K562 (cell line): ENCODE results near the gene EML2. TPM values are rescaled to one million over a fixed set of nuclear protein-coding genes. Genes with fewer than 3 reads are reported as not detected.

ENCODE experiments used
- ARID1B ChIP-seq: fragments of 450-650 bp; IDR thresholded peaks from 2 replicates; pipeline ENCODE4 v1.6.1; 2016; ENCODE audit warnings: antibody characterized with exemption, mild to moderate bottlenecking, inconsistent platforms
- CREBBP ChIP-seq: IDR thresholded peaks from one replicate; pipeline ENCODE4 v1.6.1; 2012; ENCODE audit warnings: low read depth, mild to moderate bottlenecking, control low read depth, inconsistent platforms, low read length
- EP400 ChIP-seq: fragments of 450-650 bp; IDR thresholded peaks from 2 replicates; pipeline ENCODE4 v1.6.1; 2017; ENCODE audit warnings: antibody characterized with exemption, mild to moderate bottlenecking, moderate library complexity
- GABPA ChIP-seq: fragments of 200-800 bp; sonication (Bioruptor generic); conservative IDR thresholded peaks from 2 replicates; pipeline ENCODE4 v1.6.1; 2016; ENCODE audit warnings: low read depth, missing genetic modification characterization, missing compliant biosample characterization
- MEF2D ChIP-seq: conservative IDR thresholded peaks from 2 replicates; pipeline ENCODE4 v1.6.1; 2016; ENCODE audit warnings: low read depth, missing genetic modification characterization, missing compliant biosample characterization
- NFE2 ChIP-seq: IDR thresholded peaks from 2 replicates; pipeline ENCODE4 v1.6.1; 2014; ENCODE audit warnings: antibody characterized with exemption, low read depth
- POLR2B ChIP-seq: fragments of 450-650 bp; IDR thresholded peaks from 2 replicates; pipeline ENCODE4 v1.6.1; 2018; ENCODE audit warnings: low read depth; ENCODE audit not compliant: partially characterized antibody
- RBM39 ChIP-seq: fragments of 200-400 bp; formaldehyde crosslinking; optimal IDR thresholded peaks from 2 replicates; pipeline ENCODE3; 2018; ENCODE audit warnings: low read depth, low read length
- RFX5 ChIP-seq: IDR thresholded peaks from 2 replicates; pipeline ENCODE4 v1.6.1; 2011; ENCODE audit warnings: low read depth, mild to moderate bottlenecking, improper control_type of control experiment, low read length
- TFAM ChIP-seq: fragments of 250-450 bp; sonication (Bioruptor Pico); conservative IDR thresholded peaks from 2 replicates; pipeline ENCODE4 v1.5.0; 2021; ENCODE audit warnings: mild to moderate bottlenecking, moderate library complexity
- ZBTB7A ChIP-seq: IDR thresholded peaks from 2 replicates; pipeline ENCODE4 v1.6.1; 2011; ENCODE audit warnings: low read depth, mild to moderate bottlenecking, low read length, moderate library complexity, borderline replicate concordance; ENCODE audit not compliant: control insufficient read depth
- ZNF512 ChIP-seq: IDR thresholded peaks from 2 replicates; pipeline ENCODE4 v1.6.1; 2016; ENCODE audit warnings: missing genetic modification characterization, missing compliant biosample characterization
- ZNF57 ChIP-seq: fragments of 450-650 bp; formaldehyde crosslinking; IDR thresholded peaks from 2 replicates; pipeline ENCODE4 v1.4.0; 2020; ENCODE audit warnings: mild to moderate bottlenecking, moderate library complexity
- polyA plus RNA-seq, 8 experiments: library from polyadenylated mRNA; depleted of rRNA in 4 of 8; stranded (reverse) in 5 of 8; unstranded in 3 of 8; fragments of >200 nt; fragmentation: Nextera tagmentation in 2 of 8; fragmentation: Illumina TruSeq in 1 of 8; extraction: Ambion mirVana in 2 of 8; extraction: Trizol in 1 of 8; gene quantifications; 2 replicates each; pipeline versions ENCODE4 v1.2.1 to v1.2.3, GENCODE V29; 2011 to 2014; ENCODE audit warnings: inconsistent platforms in 1 of 8, missing spikeins in 1 of 8
- total RNA-seq, 7 experiments: library from RNA; depleted of rRNA in 6 of 7; stranded (reverse); fragments of >200 nt in 6 of 7; fragmentation: Illumina TruSeq in 2 of 7; extraction: Trizol in 2 of 7; gene quantifications; 2 replicates each; pipeline versions ENCODE4 v1.2.1 to v1.2.3, GENCODE V29; 2011 to 2021; ENCODE audit warnings: low replicate concordance in 1 of 7
- TF ChIP-seq, protein P1 (sequence below): fragments of 450-650 bp; IDR thresholded peaks from 2 replicates; pipeline ENCODE4 v1.6.1; 2016
- TF ChIP-seq, protein P2 (sequence below): fragments of 200-800 bp; sonication (Bioruptor generic); IDR thresholded peaks from 2 replicates; pipeline ENCODE4 v1.6.1; 2016; ENCODE audit warnings: missing genetic modification characterization, missing compliant biosample characterization

EML2 gene
- total and polyA plus RNA-seq, 9 of the 15 experiments (the other 6 are each of a cell fraction or from before 2014, with no cell fraction given): 2.6 to 69.6 (median 24.8) TPM

DNA sequence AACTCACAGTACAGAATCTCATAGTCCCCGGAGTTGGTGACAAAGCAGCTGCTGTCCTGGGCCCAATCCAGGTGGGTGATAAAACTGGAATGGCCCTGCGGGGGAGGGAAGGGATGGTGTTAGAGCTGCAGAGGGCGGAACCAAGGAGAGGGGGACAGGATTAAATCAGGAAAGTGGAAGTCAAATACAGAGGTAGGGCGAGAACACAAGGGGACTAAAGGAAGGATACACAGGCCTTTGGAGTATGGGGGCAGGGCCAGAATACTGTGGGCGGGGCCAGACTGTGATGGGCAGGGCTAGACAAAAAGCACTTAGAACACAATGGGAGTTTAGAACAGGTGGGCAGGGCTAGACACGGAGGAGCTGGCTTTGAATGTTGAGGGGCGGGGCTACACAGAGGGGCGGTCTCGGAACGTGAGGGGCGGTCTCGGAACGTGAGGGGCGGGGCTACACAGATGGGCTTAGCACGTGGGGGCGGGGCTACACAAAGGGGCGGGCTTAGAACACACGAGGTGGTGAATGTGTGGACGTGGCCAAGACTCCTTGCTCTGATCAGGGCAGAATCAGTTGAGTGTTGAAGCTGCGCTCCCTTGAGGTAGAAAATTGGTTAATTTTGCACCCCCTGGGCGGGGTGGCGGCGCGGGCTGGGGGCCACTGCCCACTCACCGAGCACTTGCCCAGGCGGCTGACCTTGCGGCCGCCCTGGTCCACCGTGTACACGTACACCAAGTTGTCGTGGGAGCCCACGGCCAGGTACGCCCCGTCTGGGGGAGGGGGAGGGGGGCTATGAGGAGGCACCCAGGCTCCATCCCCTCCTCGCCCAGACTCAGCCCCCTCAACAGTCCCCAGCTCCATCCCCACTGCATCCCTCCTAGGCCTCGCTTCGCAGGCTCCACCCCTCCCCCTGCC lies 23.1 kb downstream of the EML2 start (continued):
- TF ChIP-seq GABPA (tag): 0 out of 2 replicates have a peak, but pooled peaks have one; percentile 41
- TF ChIP-seq ZNF512 (tag): no peak
- no peak for TF ChIP-seq CREBBP
- peak; percentile 85 for TF ChIP-seq EP400
- TF ChIP-seq MEF2D (tag): no peak
- no peak for TF ChIP-seq RFX5
- TF ChIP-seq RBM39: no peak
- 0 out of 2 replicates have a peak, but pooled peaks have one; percentile 17 for TF ChIP-seq ARID1B
- no peak for TF ChIP-seq NFE2
- TF ChIP-seq, protein P1, sequence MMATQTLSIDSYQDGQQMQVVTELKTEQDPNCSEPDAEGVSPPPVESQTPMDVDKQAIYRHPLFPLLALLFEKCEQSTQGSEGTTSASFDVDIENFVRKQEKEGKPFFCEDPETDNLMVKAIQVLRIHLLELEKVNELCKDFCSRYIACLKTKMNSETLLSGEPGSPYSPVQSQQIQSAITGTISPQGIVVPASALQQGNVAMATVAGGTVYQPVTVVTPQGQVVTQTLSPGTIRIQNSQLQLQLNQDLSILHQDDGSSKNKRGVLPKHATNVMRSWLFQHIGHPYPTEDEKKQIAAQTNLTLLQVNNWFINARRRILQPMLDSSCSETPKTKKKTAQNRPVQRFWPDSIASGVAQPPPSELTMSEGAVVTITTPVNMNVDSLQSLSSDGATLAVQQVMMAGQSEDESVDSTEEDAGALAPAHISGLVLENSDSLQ: peak; percentile 97
- 0 out of 2 replicates have a peak, but pooled peaks have one; percentile 11 for TF ChIP-seq ZBTB7A
- no peak for TF ChIP-seq ZNF57 (CRISPR knock-in tag)
- no peak for TF ChIP-seq TFAM (CRISPR knock-in tag)
- TF ChIP-seq, protein P2, sequence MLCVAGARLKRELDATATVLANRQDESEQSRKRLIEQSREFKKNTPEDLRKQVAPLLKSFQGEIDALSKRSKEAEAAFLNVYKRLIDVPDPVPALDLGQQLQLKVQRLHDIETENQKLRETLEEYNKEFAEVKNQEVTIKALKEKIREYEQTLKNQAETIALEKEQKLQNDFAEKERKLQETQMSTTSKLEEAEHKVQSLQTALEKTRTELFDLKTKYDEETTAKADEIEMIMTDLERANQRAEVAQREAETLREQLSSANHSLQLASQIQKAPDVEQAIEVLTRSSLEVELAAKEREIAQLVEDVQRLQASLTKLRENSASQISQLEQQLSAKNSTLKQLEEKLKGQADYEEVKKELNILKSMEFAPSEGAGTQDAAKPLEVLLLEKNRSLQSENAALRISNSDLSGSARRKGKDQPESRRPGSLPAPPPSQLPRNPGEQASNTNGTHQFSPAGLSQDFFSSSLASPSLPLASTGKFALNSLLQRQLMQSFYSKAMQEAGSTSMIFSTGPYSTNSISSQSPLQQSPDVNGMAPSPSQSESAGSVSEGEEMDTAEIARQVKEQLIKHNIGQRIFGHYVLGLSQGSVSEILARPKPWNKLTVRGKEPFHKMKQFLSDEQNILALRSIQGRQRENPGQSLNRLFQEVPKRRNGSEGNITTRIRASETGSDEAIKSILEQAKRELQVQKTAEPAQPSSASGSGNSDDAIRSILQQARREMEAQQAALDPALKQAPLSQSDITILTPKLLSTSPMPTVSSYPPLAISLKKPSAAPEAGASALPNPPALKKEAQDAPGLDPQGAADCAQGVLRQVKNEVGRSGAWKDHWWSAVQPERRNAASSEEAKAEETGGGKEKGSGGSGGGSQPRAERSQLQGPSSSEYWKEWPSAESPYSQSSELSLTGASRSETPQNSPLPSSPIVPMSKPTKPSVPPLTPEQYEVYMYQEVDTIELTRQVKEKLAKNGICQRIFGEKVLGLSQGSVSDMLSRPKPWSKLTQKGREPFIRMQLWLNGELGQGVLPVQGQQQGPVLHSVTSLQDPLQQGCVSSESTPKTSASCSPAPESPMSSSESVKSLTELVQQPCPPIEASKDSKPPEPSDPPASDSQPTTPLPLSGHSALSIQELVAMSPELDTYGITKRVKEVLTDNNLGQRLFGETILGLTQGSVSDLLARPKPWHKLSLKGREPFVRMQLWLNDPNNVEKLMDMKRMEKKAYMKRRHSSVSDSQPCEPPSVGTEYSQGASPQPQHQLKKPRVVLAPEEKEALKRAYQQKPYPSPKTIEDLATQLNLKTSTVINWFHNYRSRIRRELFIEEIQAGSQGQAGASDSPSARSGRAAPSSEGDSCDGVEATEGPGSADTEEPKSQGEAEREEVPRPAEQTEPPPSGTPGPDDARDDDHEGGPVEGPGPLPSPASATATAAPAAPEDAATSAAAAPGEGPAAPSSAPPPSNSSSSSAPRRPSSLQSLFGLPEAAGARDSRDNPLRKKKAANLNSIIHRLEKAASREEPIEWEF (CRISPR knock-in tag): no peak
- peak; percentile 59 for TF ChIP-seq POLR2B
